Activated B cell treated with CpG ODN at 0.5 μM for 24 hours (primary cell): ENCODE data around the gene OR6N2. TPM values are rescaled to one million over a fixed set of nuclear protein-coding genes. Genes with fewer than 3 reads are reported as not detected.

ENCODE experiments used
- ATAC-seq: fragments of 200-7000 bp; cut with Tn5 transposase; one replicate; pipeline ENCODE4 v1.10.0; 2021; ENCODE audit warnings: low read depth, mild to moderate bottlenecking, moderate library complexity
- CTCF ChIA-PET: fragments of 350-600 bp; sonication (Branson Sonifier 250); formaldehyde crosslinking; loops from one replicate; lab custom pipeline; 2021; ENCODE audit warnings: antibody characterized with exemption; lab: Charles Lee
- POLR2A ChIA-PET: fragments of 350-600 bp; sonication (Branson Sonifier 250); formaldehyde crosslinking; loops from one replicate; lab custom pipeline; 2021; ENCODE audit warnings: antibody characterized with exemption; lab: Charles Lee
- DNase-seq: peaks from one replicate; pipeline ENCODE4 v3.0.0; 2022
- H3K27ac Mint-ChIP-seq: one replicate; pipeline ENCODE4 v1.8.0; 2020; ENCODE audit warnings: mixed read lengths
- H3K27me3 Mint-ChIP-seq: one replicate; pipeline ENCODE4 v1.8.0; 2021; ENCODE audit warnings: mixed read lengths
- H3K36me3 Mint-ChIP-seq: one replicate; pipeline ENCODE4 v1.8.0; 2021; ENCODE audit warnings: low read depth, mixed read lengths
- H3K4me1 Mint-ChIP-seq: one replicate; pipeline ENCODE4 v1.8.0; 2021; ENCODE audit warnings: mixed read lengths
- H3K4me3 Mint-ChIP-seq: one replicate; pipeline ENCODE4 v1.8.0; 2020; ENCODE audit warnings: mild to moderate bottlenecking, mixed read lengths
- H3K9me3 Mint-ChIP-seq: one replicate; pipeline ENCODE4 v1.8.0; 2020; ENCODE audit warnings: mixed read lengths
- intact Hi-C: fragments of 100-400 bp; cut with micrococcal nuclease; formaldehyde crosslinking; loops from one replicate; pipeline ENCODE4 v1.15.1; 2024
- total RNA-seq: library from RNA; stranded (reverse); gene quantifications from 2 replicates; pipeline ENCODE4 v1.2.3, GENCODE V29; 2022
- TF ChIP-seq, protein P1 (sequence below): fragments of 200-600 bp; IDR thresholded peaks from one replicate; pipeline ENCODE4 v1.8.0; 2022; ENCODE audit warnings: antibody characterized with exemption, mild to moderate bottlenecking

Gene OR6N2
- total RNA-seq, 1 donor from 2014 or later = not detected

GRCh38 chr1:158771950-158772866 lies 8.8 kb downstream of the OR6N2 start, which contains the start of gene OR6N1:
OR6N1 (minus strand) TSS chr1:158772195; CDS start chr1:158766682, 5,513 bp downstream.
- CTCF ChIA-PET = no interaction called here
- Mint-ChIP-seq H3K4me1 (no peaks in the 10 kb centered on the region), H3K9me3 (no peaks in the 10 kb centered on the region), H3K27ac (no peak within 1 kb of the TSS), H3K4me3 (no peak within 1 kb of the TSS), H3K36me3 (no peaks in the 10 kb centered on the region), H3K27me3 (peaks cover 15% of the 10 kb centered on the region)
- POLR2A ChIA-PET = no interaction called here
- DNase-seq (no peak), ATAC-seq (no peak)
- intact Hi-C loops = no loop called here
- TF ChIP-seq, protein P1, sequence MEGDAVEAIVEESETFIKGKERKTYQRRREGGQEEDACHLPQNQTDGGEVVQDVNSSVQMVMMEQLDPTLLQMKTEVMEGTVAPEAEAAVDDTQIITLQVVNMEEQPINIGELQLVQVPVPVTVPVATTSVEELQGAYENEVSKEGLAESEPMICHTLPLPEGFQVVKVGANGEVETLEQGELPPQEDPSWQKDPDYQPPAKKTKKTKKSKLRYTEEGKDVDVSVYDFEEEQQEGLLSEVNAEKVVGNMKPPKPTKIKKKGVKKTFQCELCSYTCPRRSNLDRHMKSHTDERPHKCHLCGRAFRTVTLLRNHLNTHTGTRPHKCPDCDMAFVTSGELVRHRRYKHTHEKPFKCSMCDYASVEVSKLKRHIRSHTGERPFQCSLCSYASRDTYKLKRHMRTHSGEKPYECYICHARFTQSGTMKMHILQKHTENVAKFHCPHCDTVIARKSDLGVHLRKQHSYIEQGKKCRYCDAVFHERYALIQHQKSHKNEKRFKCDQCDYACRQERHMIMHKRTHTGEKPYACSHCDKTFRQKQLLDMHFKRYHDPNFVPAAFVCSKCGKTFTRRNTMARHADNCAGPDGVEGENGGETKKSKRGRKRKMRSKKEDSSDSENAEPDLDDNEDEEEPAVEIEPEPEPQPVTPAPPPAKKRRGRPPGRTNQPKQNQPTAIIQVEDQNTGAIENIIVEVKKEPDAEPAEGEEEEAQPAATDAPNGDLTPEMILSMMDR = no peak

GRCh38 chr1:158754420-158754819 lies 26.6 kb downstream of the OR6N2 start, which contains the start of gene OR6K6:
OR6K6 (plus strand) TSS chr1:158754720; CDS start chr1:158754888, 168 bp downstream.
- ATAC-seq (no peak), DNase-seq (no peak)
- CTCF ChIA-PET = no interaction called here
- no peaks in the 10 kb centered on the region for H3K4me1 Mint-ChIP-seq
- POLR2A ChIA-PET = no interaction called here
- intact Hi-C loops = no loop called here
- H3K4me3 Mint-ChIP-seq = no peak within 1 kb of the TSS
- H3K36me3 Mint-ChIP-seq = no peaks in the 10 kb centered on the region
- H3K27me3 Mint-ChIP-seq = peaks cover 9% of the 10 kb centered on the region
- H3K9me3 Mint-ChIP-seq = peaks cover 2% of the 10 kb centered on the region
- H3K27ac Mint-ChIP-seq = no peak within 1 kb of the TSS
- TF ChIP-seq, protein P1 = no peak

DNA sequence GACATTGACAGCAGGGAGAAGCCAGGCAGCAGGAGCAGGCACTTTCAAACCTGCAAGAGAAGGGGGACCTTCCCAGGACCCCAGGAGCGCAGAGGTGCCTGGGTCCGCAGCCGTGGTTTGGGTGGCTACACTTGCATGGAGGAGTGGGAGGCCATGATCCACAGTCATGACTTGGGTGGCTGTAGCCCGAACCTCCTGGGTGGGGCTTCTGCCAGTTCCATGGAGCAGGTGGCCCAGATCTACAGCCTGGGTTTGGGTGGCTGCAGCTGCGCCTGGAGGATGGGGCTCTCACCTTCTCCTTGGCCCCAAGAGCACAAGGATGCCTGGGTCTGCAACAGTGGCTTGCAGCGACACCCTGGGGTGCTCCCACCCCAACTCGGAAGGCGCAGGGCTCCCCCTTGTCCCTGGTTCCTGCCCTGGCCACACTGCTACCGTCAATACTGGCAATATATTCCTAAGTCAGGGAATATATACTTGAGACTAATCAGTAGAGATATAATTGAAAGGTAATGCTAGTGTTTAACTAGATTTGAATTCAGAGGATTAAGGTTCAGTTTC lies 28.8 kb downstream of the OR6N2 start:
- DNase-seq (no peak), ATAC-seq (no peak)
- H3K27me3 Mint-ChIP-seq = peaks cover 9% of the 10 kb centered on the region
- no peak overlapping the region for H3K4me3 Mint-ChIP-seq
- POLR2A ChIA-PET = no interaction called here
- H3K9me3 Mint-ChIP-seq = peaks cover 2% of the 10 kb centered on the region
- TF ChIP-seq, protein P1 = no peak
- intact Hi-C loops = no loop called here
- H3K4me1 Mint-ChIP-seq = no peaks in the 10 kb centered on the region
- H3K36me3 Mint-ChIP-seq = no peaks in the 10 kb centered on the region
- CTCF ChIA-PET = no interaction called here
- H3K27ac Mint-ChIP-seq = no peak overlapping the region

DNA sequence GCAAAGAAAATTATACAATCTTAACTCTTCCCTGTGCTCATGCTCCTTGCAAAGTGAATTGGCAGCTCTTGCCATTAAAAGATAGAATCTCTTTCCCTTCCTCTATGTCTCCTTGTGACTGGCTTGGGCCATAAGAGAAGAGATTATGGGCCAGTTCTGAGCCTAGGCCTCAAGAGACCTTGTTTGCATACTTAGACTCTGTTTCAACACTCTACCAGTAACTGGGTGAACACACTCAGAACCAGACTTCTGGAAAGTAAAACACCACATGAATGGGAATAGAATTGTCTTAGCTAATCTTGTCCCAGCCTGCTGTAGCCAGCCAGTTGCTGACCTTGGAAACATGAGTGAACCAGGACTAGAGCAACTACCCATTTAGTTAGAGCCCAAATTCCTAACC lies 45.2 kb downstream of the OR6N2 start:
- DNase-seq = no peak
- ChIA-PET POLR2A (no interaction called here), CTCF (no interaction called here)
- ATAC-seq = no peak
- H3K9me3 Mint-ChIP-seq = no peaks in the 10 kb centered on the region
- no peaks in the 10 kb centered on the region for H3K4me1 Mint-ChIP-seq
- TF ChIP-seq, protein P1 = no peak
- H3K27ac Mint-ChIP-seq = no peak overlapping the region
- peaks cover 11% of the 10 kb centered on the region for H3K27me3 Mint-ChIP-seq
- intact Hi-C loops = no loop called here
- H3K4me3 Mint-ChIP-seq = no peak overlapping the region
- H3K36me3 Mint-ChIP-seq = no peaks in the 10 kb centered on the region

DNA sequence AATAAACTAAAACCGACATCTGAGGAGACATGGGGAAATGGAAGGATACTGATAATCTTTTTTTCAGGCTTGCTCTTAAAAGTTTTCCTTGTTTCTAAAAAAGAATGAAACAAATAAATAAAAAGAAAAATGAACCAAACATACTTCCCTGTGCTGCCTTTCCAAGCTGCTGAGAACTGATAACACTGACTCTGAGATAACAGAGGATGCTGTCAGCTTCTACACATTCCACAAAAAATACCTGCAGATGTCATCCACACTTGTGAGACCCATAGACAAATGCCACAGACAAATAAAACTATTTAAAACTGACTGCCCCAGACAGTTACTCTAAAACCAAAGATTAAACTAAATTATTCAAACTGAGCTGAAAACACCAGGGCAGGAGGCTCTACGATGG lies 48.5 kb downstream of the OR6N2 start:
- TF ChIP-seq, protein P1 = no peak
- ChIA-PET POLR2A (no interaction called here), CTCF (no interaction called here)
- ATAC-seq = no peak
- Mint-ChIP-seq H3K9me3 (no peaks in the 10 kb centered on the region), H3K27ac (no peak overlapping the region), H3K4me3 (no peak overlapping the region), H3K36me3 (no peaks in the 10 kb centered on the region), H3K4me1 (no peaks in the 10 kb centered on the region), H3K27me3 (no peaks in the 10 kb centered on the region)
- DNase-seq = no peak
- intact Hi-C loops = no loop called here
